IMR-90 (cell line): ENCODE results near the gene ITPRIP. TPM values are rescaled to one million over a fixed set of nuclear protein-coding genes. Genes with fewer than 3 reads are reported as not detected.

Experiments used
- ATAC-seq: fragments of 200-7000 bp; cut with Tn5 transposase; 2 replicates; pipeline ENCODE4 v1.9.1; 2020; ENCODE audit warnings: low read depth, mild to moderate bottlenecking, moderate library complexity
- BruUV-seq: library from RNA; stranded (reverse); fragments of 400-500 nt; replicated peaks from 2 replicates; lab custom pipeline; 2021; lab: Mats Ljungman, UMichigan
- CTCF ChIA-PET: fragments of 300-600 bp; formaldehyde crosslinking; extraction: SDS; loops from one replicate; lab custom pipeline; 2021; ENCODE audit warnings: antibody characterized with exemption; lab: Yijun Ruan, JAX
- POLR2A ChIA-PET: fragments of 300-600 bp; sonication (Branson Sonifier 250); formaldehyde crosslinking; loops from one replicate; lab custom pipeline; 2022; ENCODE audit warnings: antibody characterized with exemption; ENCODE audit not compliant: unreplicated experiment; lab: Charles Lee
- DNase-seq: peaks from one replicate; pipeline ENCODE4 v3.0.0; 2013
- H2AFZ ChIP-seq: replicated peaks from 2 replicates; pipeline ENCODE3; 2013; ENCODE audit warnings: low read length, mild to moderate bottlenecking; ENCODE audit not compliant: poor library complexity
- H2AK5ac ChIP-seq: 2 replicates; pipeline ENCODE4 v1.6.1; 2013; ENCODE audit warnings: low read depth, low read length, inconsistent platforms
- H2AK9ac ChIP-seq: replicated peaks from 2 replicates; pipeline ENCODE3; 2013; ENCODE audit warnings: mild to moderate bottlenecking, low read depth, low read length, moderate library complexity; ENCODE audit not compliant: poor library complexity
- H2BK120ac ChIP-seq: 2 replicates; pipeline ENCODE4 v1.6.1; 2013; ENCODE audit warnings: low read depth, low read length, inconsistent platforms
- H2BK15ac ChIP-seq: 3 replicates; pipeline ENCODE4 v1.6.1; 2013; ENCODE audit warnings: low read depth, low read length, inconsistent platforms
- H2BK20ac ChIP-seq: 2 replicates; pipeline ENCODE4 v1.6.1; 2013; ENCODE audit warnings: low read depth, mild to moderate bottlenecking, inconsistent platforms, low read length, moderate library complexity
- H2BK5ac ChIP-seq: 2 replicates; pipeline ENCODE4 v1.6.1; 2013; ENCODE audit warnings: mild to moderate bottlenecking, low read depth, low read length, inconsistent platforms; ENCODE audit not compliant: poor library complexity, severe bottlenecking
- H3K14ac ChIP-seq: replicated peaks from 2 replicates; pipeline ENCODE4 v1.6.1; 2013; ENCODE audit warnings: low read depth, low read length, inconsistent platforms
- H3K18ac ChIP-seq: 2 replicates; pipeline ENCODE4 v1.6.1; 2013; ENCODE audit warnings: low read depth, low read length, control low read depth
- H3K23ac ChIP-seq: 2 replicates; pipeline ENCODE4 v1.6.1; 2013; ENCODE audit warnings: low read depth, low read length, inconsistent platforms
- H3K27ac ChIP-seq: 2 replicates; pipeline ENCODE4 v1.5.1; 2013; ENCODE audit warnings: mild to moderate bottlenecking, control low read depth, low read length; ENCODE audit not compliant: insufficient read depth
- H3K27me3 ChIP-seq: 2 replicates; pipeline ENCODE4 v1.6.1; 2013; ENCODE audit warnings: low read length; ENCODE audit not compliant: control insufficient read depth, insufficient read depth
- H3K36me3 ChIP-seq: 2 replicates; pipeline ENCODE4 v1.6.1; 2013; ENCODE audit warnings: low read length, mixed read lengths; ENCODE audit not compliant: control insufficient read depth, insufficient read depth
- H3K4ac ChIP-seq: 2 replicates; pipeline ENCODE4 v1.6.1; 2013; ENCODE audit warnings: low read depth, low read length, inconsistent platforms
- H3K4me1 ChIP-seq: 2 replicates; pipeline ENCODE4 v1.6.1; 2013; ENCODE audit warnings: low read length, mixed read lengths; ENCODE audit not compliant: control insufficient read depth, insufficient read depth
- H3K4me2 ChIP-seq: 2 replicates; pipeline ENCODE4 v1.6.1; 2013; ENCODE audit warnings: low read depth, mild to moderate bottlenecking, control low read depth, low read length, moderate library complexity
- H3K4me3 ChIP-seq: 2 replicates; pipeline ENCODE4 v1.5.1; 2013; ENCODE audit warnings: low read depth, mild to moderate bottlenecking, control low read depth, low read length, moderate library complexity; ENCODE audit not compliant: insufficient read depth
- H3K56ac ChIP-seq: 2 replicates; pipeline ENCODE4 v1.6.1; 2013; ENCODE audit warnings: low read length, inconsistent platforms; ENCODE audit not compliant: insufficient read depth; ENCODE audit errors: extremely low read depth
- H3K79me1 ChIP-seq, 2 experiments: 2 replicates each; pipeline ENCODE4 v1.6.1; 2013; ENCODE audit warnings: low read length in 2 of 2, inconsistent platforms in 1 of 2, low read depth in 1 of 2
- H3K9ac ChIP-seq: 2 replicates; pipeline ENCODE4 v1.6.1; 2013; ENCODE audit warnings: low read depth, low read length, control low read depth
- H3K9me1 ChIP-seq: 2 replicates; pipeline ENCODE4 v1.6.1; 2013; ENCODE audit warnings: low read length, inconsistent platforms; ENCODE audit not compliant: insufficient read depth
- H3K9me3 ChIP-seq: 2 replicates; pipeline ENCODE4 v1.6.1; 2013; ENCODE audit warnings: low read length; ENCODE audit not compliant: control insufficient read depth, insufficient read depth
- H4K20me1 ChIP-seq: 2 replicates; pipeline ENCODE4 v1.6.1; 2013; ENCODE audit warnings: low read length, inconsistent platforms; ENCODE audit not compliant: insufficient read depth
- H4K5ac ChIP-seq: 2 replicates; pipeline ENCODE4 v1.6.1; 2013; ENCODE audit warnings: mild to moderate bottlenecking, low read depth, low read length, control low read depth
- H4K8ac ChIP-seq, 2 experiments: 2 replicates each; pipeline ENCODE4 v1.6.1; 2013; ENCODE audit warnings: low read depth in 2 of 2, low read length in 2 of 2, control low read depth in 1 of 2, inconsistent platforms in 1 of 2
- H4K91ac ChIP-seq: 2 replicates; pipeline ENCODE4 v1.6.1; 2013; ENCODE audit warnings: low read depth, low read length, inconsistent platforms; ENCODE audit not compliant: insufficient read depth
- CEBPB ChIP-seq: IDR thresholded peaks from 2 replicates; pipeline ENCODE4 v1.6.1; 2012; ENCODE audit warnings: low read depth, low read length, improper control_type of control experiment
- CTCF ChIP-seq: conservative IDR thresholded peaks from 2 replicates; pipeline ENCODE4 v1.5.1; 2012; ENCODE audit warnings: mild to moderate bottlenecking, low read depth, low read length, improper control_type of control experiment
- FOS ChIP-seq: fragments of 150-350 bp; IDR thresholded peaks from 2 replicates; pipeline ENCODE4 v1.6.1; 2016; ENCODE audit warnings: low read depth, low read length
- MAFK ChIP-seq: IDR thresholded peaks from 2 replicates; pipeline ENCODE4 v1.6.1; 2012; ENCODE audit warnings: low read depth, low read length, improper control_type of control experiment
- MAZ ChIP-seq: IDR thresholded peaks from 2 replicates; pipeline ENCODE4 v1.6.1; 2012; ENCODE audit warnings: low read depth, mild to moderate bottlenecking, low read length, improper control_type of control experiment, moderate library complexity, borderline replicate concordance
- MXI1 ChIP-seq: IDR thresholded peaks from 2 replicates; pipeline ENCODE4 v1.6.1; 2012; ENCODE audit warnings: low read depth, mild to moderate bottlenecking, low read length, moderate library complexity, borderline replicate concordance
- POLR2A ChIP-seq: IDR thresholded peaks from 2 replicates; pipeline ENCODE4 v1.6.1; 2012; ENCODE audit warnings: mild to moderate bottlenecking, low read depth, low read length
- RAD21 ChIP-seq: IDR thresholded peaks from 2 replicates; pipeline ENCODE4 v1.6.1; 2012; ENCODE audit warnings: low read length, improper control_type of control experiment
- RCOR1 ChIP-seq: IDR thresholded peaks from 2 replicates; pipeline ENCODE4 v1.6.1; 2012; ENCODE audit warnings: mild to moderate bottlenecking, low read length, improper control_type of control experiment; ENCODE audit not compliant: insufficient replicate concordance
- RFX5 ChIP-seq: IDR thresholded peaks from 2 replicates; pipeline ENCODE4 v1.8.0; 2012; ENCODE audit warnings: low read depth, mild to moderate bottlenecking, low read length, moderate library complexity
- SMC3 ChIP-seq: fragments of 150-350 bp; IDR thresholded peaks from 2 replicates; pipeline ENCODE4 v1.6.1; 2016; ENCODE audit warnings: low read depth, mild to moderate bottlenecking, antibody characterized with exemption, low read length, moderate library complexity
- USF2 ChIP-seq: fragments of 150-350 bp; IDR thresholded peaks from 2 replicates; pipeline ENCODE4 v1.6.1; 2017; ENCODE audit warnings: mild to moderate bottlenecking, antibody characterized with exemption, low read length, low read depth
- WGBS, 2 experiments: methylation state at CpG; one replicate each; pipeline versions ENCODE4 v1.1.5 to v1.1.7; 2013; ENCODE audit warnings: missing lambda C conversion rate in 2 of 2; ENCODE audit not compliant: insufficient read length in 1 of 2; ENCODE audit errors: extremely low coverage in 2 of 2; 5-methylcytosine and 5-hydroxymethylcytosine counted together
- dilution Hi-C: fragments of 300-500 bp; cut with HindIII; formaldehyde crosslinking; loops from one replicate; pipeline ENCODE4 v1.14.3; 2018; ENCODE audit warnings: low sequenced_read_pairs; ENCODE audit not compliant: unreplicated experiment
- in situ Hi-C: fragments of 300-500 bp; cut with MboI; formaldehyde crosslinking; loops from 3 replicates; pipeline ENCODE4 v1.14.3; 2019; ENCODE audit warnings: low sequenced_read_pairs, inconsistent platforms, mixed read lengths
- intact Hi-C: fragments of 100-400 bp; cut with micrococcal nuclease; formaldehyde crosslinking; loops from 2 replicates; pipeline ENCODE4 v1.10.0; 2022
- polyA plus RNA-seq, 3 experiments: library from polyadenylated mRNA; depleted of rRNA; stranded (reverse); fragments of >200 nt; gene quantifications; 2 replicates each; pipeline ENCODE4 v1.2.3, GENCODE V29; 2012; ENCODE audit warnings: low replicate concordance in 1 of 3
- total RNA-seq: library from RNA; depleted of rRNA; stranded (reverse); fragments of >200 nt; gene quantifications from 2 replicates; pipeline ENCODE4 v1.2.3, GENCODE V29; 2012

The ITPRIP gene
- total and polyA plus RNA-seq, 2 of the 4 experiments (the other 2 are of a cell fraction), result 7.5 to 31.9 TPM

- peak overlapping the region; percentile 92 for H3K14ac ChIP-seq
- peak overlapping the region; percentile 94 for H3K18ac ChIP-seq
- peak overlapping the region; percentile 89 for H2AK9ac ChIP-seq
- H4K8ac ChIP-seq, result peak overlapping the region; percentile 62 to 83
- no peaks in the 10 kb centered on the region for H3K27me3 ChIP-seq
- H3K79me1 ChIP-seq, result peaks cover 5 to 19% of the 10 kb centered on the region in 2 experiments; a peak in 3 of 4 replicates
- intact Hi-C loops, result no loop called here
- CTCF ChIA-PET, result interaction anchor here (1.3 kb wide), 1 partner anchor 9 kb away, joined by 3 read pairs; no protein-coding TSS in a partner anchor
- TF ChIP-seq CEBPB, result no peak
- TF ChIP-seq CTCF, result no peak
- TF ChIP-seq MAZ, result no peak
- TF ChIP-seq POLR2A, result no peak
- TF ChIP-seq MAFK, result no peak
- no peak for TF ChIP-seq FOS
- TF ChIP-seq RCOR1, result no peak
- TF ChIP-seq MXI1, result no peak
- TF ChIP-seq USF2, result no peak
- TF ChIP-seq RFX5, result no peak
- TF ChIP-seq RAD21, result no peak
- no peak for TF ChIP-seq SMC3
- H3K4me3 ChIP-seq, result no peak overlapping the region
- POLR2A ChIA-PET, result no interaction called here
- no peak overlapping the region for H3K4me2 ChIP-seq
- peak overlapping the region; percentile 92; the same call in 1 of the 2 replicates for H2BK20ac ChIP-seq
- H3K36me3 ChIP-seq, result no peaks in the 10 kb centered on the region
- H3K4ac ChIP-seq, result peak overlapping the region; percentile 91
- peak overlapping the region; percentile 95 for H2BK5ac ChIP-seq
- H3K23ac ChIP-seq, result peak overlapping the region; percentile 84
- peaks cover 30% of the 10 kb centered on the region for H3K4me1 ChIP-seq
- H4K91ac ChIP-seq, result peak overlapping the region; percentile 89
- BruUV-seq, result no TSS peak
- peak overlapping the region; percentile 81 for H4K5ac ChIP-seq
- H2BK15ac ChIP-seq, result peak overlapping the region; percentile 95; the same call in 2 of the 3 replicates
- H3K56ac ChIP-seq, result peak overlapping the region; percentile 36; the same call in 1 of the 2 replicates
- ATAC-seq (no peak), DNase-seq (no peak)
- dilution Hi-C loops, result no loop called here
- WGBS, 2 experiments, result 100% methylated on average over 4 of the region's 10 CpGs; no CpG with 5 or more reads in 1 of the 2 experiments
- H3K9ac ChIP-seq, result peak overlapping the region; percentile 26; the same call in 1 of the 2 replicates
- H2AFZ ChIP-seq, result peak overlapping the region; percentile 29
- in situ Hi-C loops, result no loop called here
- H2AK5ac ChIP-seq, result peak overlapping the region; percentile 91
- peak overlapping the region; percentile 43 for H3K27ac ChIP-seq
- H4K20me1 ChIP-seq, result peaks cover 9% of the 10 kb centered on the region
- 0 out of 2 replicates have a peak, but pooled peaks cover 30% of the 10 kb centered on the region for H3K9me1 ChIP-seq
- H3K9me3 ChIP-seq, result no peaks in the 10 kb centered on the region
- H2BK120ac ChIP-seq, result peak overlapping the region; percentile 95
Observed at GRCh38 chr10:104296687-104297436, 41.4 kb downstream of the ITPRIP start.
